Left renal cortex interstitium (tissue), 4 donors: ENCODE measurements around the gene C14orf180. TPM values are rescaled to one million over a fixed set of nuclear protein-coding genes. Genes with fewer than 3 reads are reported as not detected.

ENCODE experiments used
- DNase-seq, 4 donors: peaks; one replicate each; pipeline ENCODE4 v3.0.0-alpha.2; 2013; ENCODE audit warnings: low read depth in 4 of 4, low spot score in 2 of 4, missing footprints in 1 of 4
- polyA plus RNA-seq, 4 donors: library from polyadenylated mRNA; unstranded; fragments of 120-200 nt; gene quantifications; one replicate each; pipeline ENCODE4 v1.2.1, GENCODE V29; 2013; ENCODE audit not compliant: insufficient read length in 4 of 4

Gene C14orf180
- polyA plus RNA-seq, 4 donors = 0.14 to 0.23 (median 0.17) TPM; not detected in 1

DNA sequence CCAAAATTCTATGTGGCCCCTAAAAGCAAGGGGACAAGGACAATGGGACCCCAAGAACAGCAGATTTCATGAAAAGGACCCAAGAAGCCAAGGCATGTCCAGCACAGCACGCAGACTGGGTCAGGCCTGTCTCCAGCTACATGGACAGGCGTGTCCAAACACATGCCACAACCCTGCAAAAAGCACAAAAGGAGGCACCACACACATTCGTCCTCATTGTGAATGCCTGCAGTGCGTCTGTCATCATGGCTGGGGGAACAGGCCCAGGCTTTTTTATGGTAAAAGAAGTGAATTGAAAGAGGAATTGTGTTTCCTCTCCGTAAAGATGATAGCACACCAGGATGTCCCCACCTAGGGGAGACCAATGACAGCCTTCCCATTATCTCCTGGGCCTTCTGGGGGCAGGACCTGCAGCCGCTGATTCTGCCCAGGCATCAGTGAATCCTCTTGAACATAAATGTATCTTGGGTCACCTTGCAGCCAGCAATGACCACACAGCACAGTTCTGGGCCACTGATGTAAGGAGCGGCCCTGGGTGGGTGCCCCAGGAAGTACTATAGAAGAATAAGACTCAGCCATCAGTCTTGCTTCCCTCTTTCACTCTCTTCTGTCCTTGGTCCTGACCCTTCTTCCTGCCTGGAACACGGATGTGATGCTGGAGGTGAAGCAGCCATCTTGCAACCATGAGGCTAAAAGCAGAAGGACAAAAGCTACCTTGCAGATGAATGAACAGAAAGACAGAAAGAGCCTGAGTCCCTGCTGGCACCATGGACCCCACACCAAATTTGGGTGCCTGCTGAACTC is 29.8 kb upstream of the C14orf180 start:
- DNase-seq = no peak

DNA sequence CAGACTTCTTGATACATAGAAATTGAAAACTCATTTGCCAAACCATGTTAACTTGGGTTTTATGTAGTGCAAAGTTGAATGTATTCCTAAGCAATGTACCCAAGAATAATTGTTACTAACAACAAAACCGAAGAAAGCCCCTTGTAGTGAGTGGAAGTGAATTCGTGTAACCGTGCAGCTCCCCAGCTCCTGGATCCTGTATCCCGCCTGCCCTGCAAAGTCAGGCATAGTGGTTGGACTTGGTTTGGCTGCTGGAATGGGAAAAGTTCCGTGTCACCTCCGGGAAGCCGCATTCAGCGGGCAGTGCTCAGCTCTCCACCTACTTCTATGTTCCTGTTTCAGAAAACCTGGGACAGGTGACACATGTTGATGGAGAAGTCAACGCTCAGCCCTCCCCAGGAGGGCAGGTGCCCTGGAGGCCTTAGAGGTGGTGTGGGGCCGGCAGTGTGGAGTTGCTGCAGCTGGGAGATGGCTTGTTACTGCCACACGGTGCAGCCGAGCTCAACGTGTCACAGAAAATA is 29.2 kb upstream of the C14orf180 start:
- DNase-seq = no peak

DNA sequence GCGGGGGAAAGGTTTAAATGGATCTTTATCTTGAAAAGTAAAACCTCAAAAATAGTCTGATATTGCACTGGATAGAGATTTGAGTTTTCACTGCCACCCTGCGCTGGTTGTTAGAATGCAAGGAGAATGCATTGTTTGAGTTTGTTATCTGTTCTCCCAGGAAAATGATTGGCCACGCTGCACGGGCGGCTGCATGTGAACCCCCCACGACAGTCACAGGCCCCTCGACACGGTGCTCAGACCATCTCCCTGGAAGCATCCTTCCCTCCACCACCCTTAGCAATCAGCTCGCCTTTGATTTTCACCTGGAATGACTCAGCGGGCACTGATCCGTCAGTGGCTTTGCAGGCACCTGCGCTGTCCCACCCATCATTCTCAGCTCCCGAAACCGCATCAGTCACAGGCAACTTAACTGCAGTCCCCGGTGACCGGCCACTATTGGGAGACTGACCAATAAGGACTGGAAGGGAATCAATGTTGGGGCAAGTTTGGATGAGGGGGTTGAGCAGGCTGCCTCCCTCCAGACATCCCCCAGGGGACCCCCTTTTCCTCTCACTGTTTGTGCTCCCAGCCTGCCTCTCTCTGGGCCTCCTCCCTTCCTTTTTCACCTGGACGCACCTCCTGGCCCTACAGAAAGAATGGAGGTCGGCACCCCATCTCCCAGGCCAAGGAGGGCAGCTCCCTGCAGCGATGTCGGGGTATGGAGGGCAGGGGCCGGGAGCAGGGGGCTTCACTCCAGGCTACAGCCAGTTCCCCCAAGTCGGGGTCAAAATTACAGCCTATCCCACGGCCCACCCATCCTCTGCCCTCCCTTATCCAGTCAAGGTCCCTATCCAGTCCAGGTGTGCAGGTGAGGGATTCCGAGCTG is 28.5 kb upstream of the C14orf180 start:
- no peak for DNase-seq

DNA sequence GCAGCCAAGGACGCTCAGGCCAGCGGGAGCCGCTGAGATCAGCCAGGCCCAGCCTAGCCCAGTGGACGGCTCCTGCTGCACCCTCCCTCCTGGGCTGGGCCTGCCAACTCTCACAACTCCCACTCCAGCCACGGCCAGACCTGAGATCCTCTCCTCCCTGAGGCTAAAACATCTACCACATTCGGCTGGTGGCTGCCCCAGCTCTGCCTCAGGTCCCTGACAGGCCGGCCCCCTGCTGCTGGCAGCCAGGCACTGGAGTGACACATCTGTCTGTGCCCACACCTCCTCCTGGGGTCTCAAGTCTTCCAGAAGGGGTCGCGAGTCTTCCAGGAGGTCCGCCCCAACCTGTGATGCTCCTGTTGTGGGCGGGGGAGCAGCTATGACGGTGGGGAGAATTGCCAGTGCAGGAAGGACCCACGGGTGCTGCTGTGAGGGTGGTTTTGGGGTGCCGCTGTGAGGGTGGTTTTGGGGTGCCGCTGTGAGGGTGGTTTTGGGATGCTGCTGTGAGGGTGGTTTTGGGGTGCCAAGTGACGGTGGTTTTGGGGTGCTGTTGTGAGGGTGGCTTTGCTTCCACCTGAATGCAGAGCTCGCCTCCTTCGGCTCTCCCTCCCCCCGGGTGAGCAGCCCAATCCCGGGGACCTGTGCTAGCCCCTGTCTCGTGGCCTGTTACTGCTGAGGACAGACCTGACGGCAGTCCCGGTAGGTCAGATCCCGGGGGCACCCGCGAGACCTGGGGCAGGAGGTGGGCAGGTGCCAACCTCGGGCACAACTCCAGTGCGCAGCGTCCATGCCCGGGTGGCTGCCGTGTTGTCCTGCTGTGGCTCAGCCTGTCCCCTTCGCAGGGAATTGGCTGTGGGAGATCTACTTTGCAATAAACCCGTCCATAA is 27.5 kb upstream of the C14orf180 start:
- DNase-seq = no peak

DNA sequence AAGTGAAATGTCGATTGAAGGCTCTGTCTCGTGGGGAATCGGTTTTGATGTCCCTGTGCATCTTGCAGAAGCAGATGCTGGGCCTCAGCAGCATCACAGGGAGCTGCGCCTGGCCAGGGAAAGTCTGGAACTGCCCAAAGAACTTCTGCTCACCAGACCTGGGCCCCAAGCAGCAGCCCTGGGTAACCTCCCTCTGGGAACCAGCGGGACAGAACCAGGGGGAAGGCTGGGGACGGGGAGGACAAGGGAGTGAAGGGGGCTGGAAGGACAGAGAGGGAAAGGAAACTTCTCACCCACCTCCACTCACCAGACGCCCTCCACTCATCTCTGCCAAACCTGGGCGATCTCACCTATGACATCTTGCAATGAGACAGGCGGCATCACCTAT is 26.8 kb upstream of the C14orf180 start:
- DNase-seq = no peak

DNA sequence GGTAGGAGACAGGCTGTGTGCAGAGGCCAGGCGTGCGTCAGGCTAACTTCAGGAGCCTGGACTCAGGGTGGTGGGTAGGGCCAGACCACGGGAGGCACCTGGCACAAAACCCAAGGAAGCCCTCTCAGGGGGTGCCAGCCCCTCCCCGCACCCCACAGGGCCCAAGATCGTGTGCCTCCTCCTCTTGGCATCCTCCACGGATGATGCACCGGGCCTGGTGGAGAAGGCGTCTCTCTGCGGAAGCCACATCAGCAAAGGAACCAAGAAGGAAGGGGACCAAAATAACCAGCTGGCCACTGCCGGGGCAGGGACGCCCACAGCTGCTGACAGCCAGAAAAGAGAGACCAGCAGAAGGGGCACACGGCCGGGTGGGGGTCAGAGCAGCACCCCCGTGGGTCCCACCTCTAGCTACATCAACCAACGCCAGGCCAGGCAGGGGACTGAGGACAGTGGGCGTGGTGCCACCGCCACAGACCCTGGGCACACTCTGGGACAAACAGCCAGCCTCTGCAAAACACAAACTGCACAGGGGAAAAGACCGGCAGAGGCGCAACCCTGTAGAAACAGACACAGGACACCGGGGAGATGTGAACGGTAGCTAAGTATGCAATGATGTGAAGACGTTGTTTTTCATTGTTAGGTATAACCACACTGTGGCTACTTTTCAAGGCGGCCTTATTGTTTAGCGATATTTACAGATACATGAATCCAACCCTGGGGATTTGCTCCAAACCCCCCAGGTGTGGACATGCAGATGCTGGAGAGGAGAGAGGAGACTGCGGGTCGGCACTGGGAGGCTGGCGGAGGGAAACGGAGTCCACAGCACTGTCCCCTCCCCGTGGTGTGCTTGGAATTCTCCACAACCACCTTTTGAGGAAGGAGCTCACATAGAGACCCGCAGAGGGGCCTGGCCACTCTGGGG is 26.1 kb upstream of the C14orf180 start:
- DNase-seq = no peak

DNA sequence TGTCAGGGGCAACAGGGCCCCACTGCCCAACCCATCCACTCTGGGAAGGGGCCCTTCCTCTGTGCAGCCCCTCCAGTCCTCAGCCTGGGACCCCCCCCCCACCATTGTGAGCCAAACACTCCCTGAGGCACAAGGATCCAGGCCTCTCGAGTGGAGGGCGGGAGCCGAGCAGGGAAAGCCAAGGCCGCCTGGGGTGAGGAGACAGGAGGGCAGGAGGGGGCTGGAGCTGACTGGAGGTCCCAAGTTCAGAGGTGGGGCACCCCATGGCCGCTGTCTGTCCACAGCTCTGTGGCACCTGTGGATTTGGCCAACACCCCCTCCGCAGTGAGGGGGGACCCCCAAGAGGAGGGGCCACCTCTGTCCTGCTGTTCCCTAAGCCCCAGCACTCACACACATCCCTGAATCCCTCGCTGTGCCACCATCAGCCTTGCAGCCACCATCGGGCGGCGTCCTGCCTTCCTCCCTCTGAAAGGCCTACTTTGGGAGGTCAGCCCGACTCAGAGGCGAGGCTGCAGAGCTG is 25.4 kb upstream of the C14orf180 start:
- no peak for DNase-seq

DNA sequence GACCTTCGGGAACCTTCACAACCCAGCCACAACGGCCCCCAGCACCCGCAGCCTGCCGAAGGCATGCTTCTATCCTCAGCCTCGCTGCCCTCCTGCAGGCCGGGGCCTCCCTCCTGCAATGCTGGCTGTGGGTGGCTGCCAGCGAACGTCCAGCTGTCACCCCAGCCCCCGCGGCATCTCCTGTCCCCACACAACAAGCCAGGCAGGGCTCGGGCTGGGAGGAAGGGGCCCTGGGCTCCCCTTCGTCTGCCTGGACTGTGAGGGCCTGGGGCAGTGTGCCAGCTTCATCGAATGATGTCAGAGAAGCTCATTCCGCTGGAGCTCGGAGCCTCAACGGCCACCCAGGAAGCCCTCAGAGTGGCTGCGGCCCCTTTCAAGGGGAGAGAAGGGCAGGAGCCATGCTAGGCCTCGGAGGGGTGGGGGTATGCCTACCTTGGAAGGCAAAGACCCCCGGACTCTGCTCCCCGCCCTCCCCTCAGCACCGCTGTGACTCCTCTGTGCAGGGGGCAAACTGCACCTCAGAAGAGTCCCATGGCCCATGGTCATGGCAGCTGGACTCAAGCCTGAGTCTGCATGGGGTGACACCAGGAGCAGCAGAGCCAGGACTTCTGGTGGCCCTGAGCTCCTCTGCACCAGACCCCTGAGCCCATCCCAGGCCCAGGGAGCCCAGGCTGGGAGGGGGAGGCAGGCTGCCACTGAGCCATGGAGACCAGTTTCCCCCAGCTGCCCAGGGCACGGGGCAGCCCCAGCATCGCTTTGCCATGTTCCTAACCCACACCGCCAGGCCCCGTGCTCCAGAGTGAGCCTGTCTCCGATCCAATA is 24.7 kb upstream of the C14orf180 start:
- no peak for DNase-seq

DNA sequence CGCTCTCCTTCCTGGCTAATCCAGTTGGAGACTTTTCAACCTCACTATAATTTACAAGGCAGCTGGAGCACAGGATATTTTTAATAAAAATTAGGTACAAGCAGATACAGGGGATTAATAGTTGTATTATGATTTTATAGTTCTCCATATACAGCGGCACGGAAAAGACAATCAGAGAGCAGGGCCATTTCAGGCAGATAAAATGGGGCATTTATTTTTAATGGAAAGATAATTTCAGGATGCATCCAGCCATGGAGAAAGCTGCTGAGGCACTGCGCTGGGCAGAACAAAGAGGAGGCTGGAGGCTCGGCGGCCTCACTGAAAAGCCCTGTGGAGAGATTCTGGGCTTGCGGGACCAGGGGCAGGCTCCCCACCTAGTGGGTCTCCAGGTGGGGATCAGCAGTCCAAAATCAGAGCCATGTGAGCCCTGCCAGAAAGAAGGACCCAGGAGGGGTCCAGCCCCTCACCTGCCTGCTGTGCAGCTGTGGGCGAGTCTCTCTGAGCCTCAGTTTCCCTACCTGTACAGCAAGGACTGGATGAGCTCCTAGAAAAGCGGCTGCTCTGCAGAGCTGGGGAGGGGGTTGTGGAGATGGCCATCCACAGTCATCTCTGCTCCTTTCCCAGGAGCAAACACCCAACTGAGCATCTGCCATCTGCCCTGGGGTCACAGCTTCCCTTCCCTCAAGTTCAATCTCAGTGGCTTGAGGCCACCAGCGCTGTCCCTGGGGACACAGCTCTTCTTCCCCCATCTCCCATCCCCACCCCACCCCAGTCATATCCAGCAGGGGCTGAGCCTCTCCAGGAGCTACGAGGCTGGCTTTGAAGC is 23.9 kb upstream of the C14orf180 start:
- no peak for DNase-seq

DNA sequence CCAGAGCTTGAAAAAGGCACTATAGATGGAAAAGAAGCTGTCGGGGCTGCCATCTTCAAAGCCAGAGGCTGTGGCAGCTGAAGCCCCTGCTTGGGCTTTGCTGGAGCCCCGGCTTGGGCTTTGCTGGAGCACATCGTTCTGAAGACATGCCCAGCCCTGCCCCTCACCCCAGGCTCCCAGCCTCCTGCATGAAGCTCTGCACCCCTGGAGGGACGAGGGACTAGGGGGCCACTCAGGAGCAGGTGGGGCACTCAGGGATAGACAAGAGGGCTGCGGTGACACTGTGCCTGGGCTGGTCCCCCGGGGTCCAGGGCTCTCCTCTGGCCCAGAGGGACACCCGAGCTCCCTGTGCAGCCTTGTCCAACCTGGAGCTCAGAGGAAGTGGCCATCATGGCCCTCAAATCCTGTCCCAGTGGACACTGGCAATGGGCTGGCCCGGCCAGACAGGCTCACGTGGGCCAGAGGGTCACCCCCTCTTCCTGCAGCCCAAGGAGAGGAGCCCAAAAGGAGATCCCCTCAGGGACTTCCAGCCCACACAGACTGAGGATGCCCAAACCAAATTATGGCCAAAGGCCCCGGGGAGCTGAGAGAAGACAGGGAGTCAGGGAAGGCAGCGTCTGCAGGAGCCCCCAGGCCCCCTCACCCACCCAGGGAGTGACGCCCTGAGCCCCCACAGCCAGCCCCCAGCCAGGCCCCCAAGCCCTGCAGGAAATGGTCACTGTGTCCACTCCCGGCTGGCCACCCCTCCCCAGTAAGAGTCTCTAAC is 23.1 kb upstream of the C14orf180 start:
- DNase-seq = no peak

DNA sequence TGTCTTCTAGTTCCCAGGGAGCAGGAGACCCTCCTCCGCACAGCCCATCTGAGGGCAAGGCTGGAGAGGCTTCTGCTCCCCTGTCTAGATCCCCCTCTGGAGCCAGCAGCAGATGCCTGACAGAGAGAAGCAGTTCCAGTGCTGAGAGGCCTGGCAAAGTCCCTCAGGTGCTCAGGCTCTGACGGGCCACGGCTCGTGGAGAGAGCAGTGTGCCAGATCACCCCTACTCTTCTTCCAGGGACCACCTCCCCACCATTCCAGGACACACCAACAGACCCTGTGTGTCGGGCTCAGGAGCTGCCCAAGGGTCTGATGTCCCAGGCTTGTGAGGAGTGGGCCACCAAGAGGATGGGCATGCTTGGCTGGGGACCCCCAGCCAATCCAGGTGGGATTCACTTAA is 22.5 kb upstream of the C14orf180 start:
- DNase-seq = no peak

DNA sequence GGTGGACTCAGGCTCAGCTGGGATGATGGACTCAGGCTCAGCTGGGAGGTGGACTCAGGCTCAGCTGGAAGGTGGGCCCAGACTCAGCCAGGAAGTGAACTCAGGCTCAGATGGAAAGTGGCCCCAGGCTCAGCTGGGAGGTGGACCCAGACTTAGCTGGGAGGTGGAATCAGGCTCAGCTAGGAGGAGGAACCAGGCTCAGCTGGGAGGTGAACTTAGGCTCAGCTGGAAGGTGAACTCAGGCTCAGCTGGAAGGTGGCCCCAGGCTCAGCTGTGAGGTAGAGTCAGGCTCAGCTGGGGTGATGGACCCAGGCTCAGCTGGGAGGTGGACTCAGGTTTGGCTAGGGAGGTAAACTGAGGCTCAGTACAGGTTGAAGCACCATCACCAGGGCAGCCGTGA is 21.8 kb upstream of the C14orf180 start:
- no peak for DNase-seq

DNA sequence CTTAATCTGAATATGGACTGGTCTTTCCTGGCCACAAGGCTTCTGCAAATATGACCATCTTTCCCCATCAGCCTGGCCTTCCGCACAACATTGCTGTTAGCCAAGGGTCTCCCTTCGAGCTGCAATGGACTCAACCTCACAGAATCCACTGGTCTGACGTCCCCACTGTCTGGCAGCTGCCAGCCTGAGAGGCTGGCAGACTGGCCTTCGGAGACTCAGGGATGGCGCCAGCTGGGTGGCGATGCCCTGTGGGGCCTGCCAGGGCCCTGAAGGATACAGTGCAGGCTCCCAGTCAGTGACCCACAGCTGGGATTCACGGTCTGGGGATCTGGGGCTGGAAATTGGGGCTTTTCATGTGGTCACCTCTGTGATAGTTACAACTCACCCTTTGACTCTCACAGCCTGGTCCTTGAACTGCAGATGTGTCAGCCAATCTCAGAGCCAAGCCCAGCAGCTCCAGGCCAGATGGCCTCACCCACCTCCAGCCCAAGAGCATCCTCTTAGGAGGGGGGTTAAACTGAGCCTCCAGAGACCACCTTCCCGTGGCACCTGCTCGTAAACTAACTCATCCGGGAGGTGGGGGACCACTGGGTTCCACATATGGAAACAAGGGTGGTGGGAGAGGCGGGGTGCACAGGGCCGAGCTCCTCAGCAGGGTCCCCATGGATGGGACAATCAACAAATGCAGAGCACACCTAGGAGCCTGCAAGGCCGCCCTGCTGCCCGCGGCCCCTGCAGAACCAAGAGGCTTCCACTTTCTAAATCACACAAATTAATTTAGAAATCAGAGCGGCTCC is 21.1 kb upstream of the C14orf180 start:
- no peak for DNase-seq

DNA sequence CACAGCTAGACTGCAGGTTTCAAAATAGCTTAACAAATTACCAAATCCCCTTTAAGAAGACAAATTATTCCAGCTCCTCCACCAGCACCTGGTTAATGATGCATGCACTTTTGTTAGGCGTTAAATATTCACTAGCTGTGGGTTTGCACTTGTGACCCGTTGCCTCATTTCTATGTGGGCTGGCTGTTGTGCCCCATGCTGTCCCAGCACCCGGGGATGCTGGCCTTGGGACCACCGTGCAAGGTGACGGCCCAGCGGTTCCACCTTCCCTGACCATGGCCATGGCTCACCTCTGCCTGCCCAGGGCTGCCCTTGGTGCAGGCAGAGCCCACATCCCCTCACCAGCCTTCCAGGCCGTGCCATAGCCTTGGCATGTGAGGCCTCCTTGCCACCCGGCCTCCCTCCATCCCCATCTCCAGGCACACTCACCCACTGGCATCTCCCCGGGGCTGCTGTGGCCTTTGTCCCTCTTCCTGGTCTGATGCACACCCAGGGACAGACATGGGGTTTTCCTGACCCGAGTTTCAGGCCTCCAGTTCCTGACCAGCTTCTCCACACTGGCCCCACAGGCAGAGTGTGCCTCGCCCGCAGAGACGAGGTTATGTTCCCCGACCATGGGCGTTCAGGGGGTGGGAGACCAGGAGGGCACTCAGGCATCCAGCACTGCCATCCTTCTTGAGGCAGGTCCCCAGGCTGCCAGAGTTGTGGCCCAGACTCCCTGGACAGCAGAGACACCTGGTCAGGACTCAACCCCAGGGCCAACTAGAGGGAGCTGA is 20.3 kb upstream of the C14orf180 start:
- DNase-seq = no peak
